Measurements from ENCODE around the gene IRAK1.

The IRAK1 gene

DNA sequence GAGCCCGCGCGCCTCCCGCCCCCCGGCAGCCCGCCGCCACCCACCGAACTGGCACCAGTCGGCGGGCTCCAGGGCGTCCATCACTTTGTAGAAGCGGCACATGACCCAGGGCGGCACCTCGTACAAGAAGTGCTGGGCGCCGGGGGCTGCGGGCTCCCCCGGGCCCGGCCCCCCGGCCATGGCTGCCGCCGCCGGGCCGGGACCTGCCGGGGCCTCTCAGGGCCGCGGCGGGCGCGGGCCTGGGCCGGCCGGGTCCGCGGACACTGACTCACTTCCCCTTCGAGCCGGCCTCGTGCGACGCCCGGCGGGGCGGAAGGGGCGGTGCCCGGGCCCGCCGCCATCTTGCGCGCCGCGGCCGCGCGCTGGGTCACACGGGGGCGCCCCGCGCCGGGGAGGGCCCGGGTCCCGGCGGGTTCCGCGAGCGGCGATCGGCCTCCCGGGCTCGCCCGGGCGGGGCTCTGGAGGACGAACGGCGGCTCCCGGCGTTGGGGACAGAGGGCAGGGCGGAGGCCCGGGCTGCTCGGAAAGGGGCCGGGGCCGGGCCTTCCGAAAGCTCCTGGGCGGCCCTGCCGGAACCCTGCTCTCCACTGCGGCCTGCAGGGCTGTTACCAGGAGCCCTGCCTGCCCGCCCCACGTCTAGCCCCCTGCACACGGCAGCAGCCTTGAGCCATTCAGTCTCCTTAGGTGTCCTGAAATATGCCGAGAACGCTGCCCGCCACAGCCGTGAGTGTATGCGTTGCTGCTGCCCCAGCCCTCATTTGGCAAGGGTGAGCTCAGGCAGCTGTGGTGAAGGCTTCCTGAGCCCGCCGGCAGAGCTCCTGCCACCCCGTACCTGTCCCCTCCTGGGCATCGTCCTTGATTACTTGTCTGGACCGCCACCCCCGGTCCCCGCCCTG, at the start of gene IRAK1:
IRAK1 (minus strand) TSS at position 270 of the 896 bp plus-strand sequence; CDS start at position 180, 90 bp downstream.
- no peak for DNase-seq

- no peak for DNase-seq
Measured at GRCh38 chrX:154068560-154068959, 48.9 kb upstream of the IRAK1 start.

GRCh38 chrX:154064637-154065435, 45.1 kb upstream of the IRAK1 start:
- DNase-seq, result no peak

DNA sequence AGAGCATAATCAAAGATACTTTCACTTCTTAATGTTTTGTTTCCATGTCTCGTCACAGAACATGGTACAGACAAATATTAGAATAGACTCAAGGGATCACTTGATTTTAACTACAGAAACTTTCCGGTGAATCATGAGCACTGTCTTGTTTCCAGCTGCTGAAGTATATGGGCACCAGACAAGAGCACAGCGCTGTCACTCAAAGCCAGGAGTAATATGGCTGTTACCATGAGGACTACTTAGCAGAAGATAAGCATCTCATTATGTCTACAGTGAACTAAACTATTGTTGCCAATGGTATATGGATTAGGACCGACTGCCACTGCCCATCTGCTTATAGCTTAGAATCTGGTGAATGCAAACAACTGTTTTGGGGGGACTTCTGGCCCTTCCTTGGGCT, 43.5 kb upstream of the IRAK1 start:
- no peak for DNase-seq

GRCh38 chrX:154061801-154062200, 42.1 kb upstream of the IRAK1 start:
- no peak for DNase-seq

GRCh38 chrX:154059729-154060245, 40.1 kb upstream of the IRAK1 start:
- DNase-seq, result no peak

GRCh38 chrX:154059231-154059630, 39.5 kb upstream of the IRAK1 start:
- no peak for DNase-seq

GRCh38 chrX:154058214-154058997, 38.7 kb upstream of the IRAK1 start:
- no peak for DNase-seq

DNA sequence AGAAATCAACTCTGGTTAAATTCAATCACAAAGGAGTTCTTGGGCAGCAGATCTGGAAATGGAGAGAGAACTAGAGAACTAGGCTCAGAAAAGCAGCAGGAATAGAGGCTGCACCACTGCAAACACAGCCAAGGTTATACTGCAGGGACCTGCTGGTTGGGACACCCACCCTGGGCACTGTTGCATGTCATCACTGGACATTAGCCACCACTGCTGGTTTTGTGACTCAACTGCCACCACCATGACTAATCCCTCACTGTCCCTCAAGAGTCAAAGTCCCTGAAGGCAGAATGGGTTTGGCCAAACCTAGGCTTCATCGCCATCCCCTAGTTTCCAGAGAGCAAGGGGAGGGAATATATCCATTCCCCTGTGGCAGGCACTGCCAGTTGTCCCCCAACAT, 38.1 kb upstream of the IRAK1 start:
- DNase-seq, result no peak

- no peak for DNase-seq
Measured at GRCh38 chrX:154056770-154057241, 37.1 kb upstream of the IRAK1 start.

GRCh38 chrX:154051201-154051810, 31.6 kb upstream of the IRAK1 start:
- DNase-seq, result peak; percentile 0

DNA sequence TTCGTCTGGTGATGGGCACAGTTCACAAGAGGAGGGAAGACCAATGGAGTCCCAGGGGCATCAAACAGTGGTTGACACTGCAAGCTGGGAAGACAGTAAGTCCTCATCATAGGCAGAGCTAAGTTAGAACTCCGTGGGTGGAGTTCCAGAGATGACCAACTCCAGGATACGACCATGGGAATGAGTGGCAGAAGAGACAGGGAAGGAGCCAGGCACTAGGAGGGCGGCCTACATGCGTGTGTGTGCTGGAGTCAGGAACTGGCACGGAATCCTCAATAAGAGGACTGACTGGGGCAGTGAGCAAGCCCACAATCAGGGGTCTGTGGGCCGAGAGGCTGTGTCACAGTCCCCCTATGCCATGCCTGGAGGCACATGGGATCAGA, 30.4 kb upstream of the IRAK1 start:
- DNase-seq, result no peak

- no peak for DNase-seq
Measured at GRCh38 chrX:154049209-154050112, 29.8 kb upstream of the IRAK1 start.

DNA sequence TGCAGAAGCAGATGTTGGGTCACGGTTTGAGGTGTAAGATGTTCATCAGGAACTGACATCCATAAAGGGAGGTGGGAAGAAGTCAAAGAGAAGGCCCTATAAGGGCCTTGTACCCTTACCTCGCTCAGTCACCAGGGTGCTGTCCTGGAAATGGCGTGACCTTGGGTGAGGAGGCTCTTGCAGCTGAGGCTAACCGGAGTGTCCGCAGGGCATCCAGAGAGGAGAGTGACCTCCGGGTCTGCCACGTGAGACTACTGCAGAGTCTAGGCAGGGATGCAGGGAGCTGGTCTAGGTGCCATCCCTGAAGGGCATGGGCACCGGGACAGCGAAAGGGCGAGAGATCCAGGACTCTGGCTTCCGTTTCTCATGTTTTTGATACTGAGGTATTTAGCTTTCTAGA, 28.7 kb upstream of the IRAK1 start:
- no peak for DNase-seq

DNA sequence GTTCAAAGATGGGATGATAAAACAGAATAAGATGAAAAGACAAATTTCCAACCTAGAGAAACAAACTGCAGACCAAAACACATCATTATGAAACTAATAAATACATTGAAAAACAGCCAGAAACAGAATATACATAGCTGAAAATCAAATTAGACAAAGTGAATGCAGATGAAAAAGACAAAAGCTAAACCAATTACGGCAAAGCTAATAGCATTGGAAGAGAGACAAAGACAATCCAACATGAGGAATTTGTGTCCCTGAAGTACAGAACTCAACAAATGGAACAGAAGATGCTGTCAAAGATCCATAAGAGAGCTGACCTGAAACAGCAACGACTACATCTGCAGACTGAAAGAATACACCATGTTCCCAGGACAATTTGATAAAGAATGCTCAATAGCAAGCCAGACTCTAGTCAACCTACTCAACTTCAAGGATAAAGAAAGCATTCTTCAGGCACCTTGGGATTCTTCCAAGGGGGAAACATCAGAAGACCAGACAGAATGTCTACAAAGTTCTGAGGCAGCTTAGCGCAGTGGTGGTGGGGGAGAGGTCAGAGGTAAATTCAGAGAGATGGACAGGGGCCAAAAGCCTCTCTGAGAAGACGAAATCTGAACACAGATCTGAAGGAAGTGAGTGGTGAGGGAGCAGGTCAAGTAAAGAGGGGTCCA, 27.4 kb upstream of the IRAK1 start:
- no peak for DNase-seq

DNA sequence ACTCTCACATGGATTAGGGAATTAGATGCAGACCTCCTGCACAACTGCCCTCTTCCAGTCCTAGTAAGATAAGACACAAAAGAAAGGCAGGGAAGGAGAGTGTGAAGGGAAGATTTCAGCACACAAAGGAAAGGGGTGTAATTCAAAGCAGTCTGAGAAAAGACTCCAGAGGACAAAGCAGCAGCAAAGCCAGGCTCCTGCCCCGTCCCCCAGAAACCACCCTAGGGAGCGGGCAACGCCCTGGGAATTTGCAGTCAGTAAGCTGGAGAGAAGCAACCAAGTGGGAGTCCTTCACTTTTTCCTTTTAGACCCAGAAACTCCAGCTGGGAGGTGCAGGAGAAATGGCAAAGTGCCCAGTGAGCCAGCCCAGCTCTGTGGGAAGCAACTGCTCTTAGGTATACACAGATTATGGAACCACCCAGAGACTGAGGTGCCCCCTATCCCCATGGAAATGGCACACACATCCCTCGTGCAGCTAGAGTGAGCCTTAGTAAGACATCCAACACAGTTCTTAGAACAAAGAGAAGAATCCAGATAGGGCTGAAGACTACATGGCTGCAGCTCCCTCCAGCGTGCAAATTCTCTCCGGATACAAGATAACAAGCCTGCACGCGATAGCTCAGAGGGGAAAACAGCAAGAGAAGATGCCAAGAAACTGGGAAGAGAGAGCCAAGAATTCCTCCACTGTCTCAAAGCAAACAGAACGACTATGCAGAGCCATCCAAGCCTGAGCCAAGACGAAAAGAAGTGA, 26.5 kb upstream of the IRAK1 start:
- DNase-seq, result no peak

DNA sequence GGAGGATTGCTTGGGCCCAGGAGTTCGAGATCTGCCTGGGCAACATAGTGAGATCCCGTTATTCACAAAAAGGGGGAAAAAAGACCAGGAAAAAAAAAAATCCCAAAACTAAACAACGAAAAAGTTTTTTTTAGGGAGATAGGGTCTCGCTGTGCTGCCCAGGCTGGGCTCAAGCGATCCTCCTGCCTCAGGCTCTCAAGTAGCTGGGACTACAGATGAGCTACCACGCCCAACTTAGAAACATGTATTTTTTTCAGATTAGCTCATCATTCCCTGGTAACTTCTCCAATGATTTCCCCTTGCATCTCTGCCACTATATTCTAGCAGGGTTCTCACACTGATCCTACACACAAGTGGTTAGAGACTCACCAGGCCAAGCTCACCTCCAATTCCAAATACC, 24.4 kb upstream of the IRAK1 start:
- DNase-seq, result no peak

DNA sequence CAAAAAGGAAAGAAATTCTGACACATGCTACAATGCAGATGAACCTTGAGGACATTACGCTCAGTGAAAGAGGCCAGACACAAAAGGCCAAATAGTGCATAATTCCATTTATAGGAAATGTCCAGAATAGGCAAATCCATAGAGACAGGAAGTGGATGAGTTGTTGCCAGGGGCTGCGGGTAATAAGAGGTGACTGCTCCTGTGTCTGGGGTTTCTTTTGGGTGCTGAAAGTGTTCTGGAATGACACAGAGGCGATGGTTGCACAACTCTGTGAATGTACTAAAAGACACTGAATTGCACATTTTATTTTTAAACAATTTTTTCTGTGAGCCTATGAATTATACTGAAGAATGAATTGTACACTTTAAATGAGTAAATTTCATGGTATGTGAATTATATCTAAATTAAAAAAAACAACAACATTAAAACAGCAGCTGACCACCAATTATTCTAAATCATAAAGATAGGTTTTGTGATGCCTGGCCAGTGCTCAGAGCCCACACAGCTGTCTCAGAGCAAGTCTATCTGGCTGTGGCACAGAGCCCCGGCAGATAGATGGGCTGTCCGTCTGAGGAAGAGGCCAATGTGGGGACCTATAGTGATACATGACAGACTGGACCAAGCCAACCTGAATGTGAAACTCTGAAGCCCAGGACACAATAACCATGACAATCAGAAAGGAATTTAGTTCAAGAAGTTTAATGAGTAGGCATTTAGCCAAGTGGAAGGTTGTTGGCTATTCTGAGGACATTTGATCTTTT, 23.5 kb upstream of the IRAK1 start:
- DNase-seq, result no peak

DNA sequence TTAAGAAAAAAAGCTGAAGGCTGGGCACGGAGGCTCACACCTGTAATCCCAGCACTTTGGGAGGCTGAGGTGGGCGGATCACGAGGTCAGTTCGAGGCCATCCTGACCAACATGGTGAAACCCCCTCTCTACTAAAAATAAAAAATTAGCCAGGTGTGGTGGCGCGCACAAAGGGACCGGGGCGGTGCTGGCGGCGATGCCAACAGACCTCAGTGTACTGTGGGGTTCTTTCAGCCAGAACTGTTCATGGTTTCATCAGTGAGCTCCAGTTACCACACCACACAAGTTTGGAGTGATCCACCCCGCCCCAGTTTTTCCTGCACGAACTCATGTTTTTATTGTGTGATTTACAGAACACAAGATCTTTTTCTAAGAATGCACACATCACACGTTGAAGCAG, 21.2 kb upstream of the IRAK1 start:
- DNase-seq, result no peak
